SU-DHL-6 (cell line): ENCODE measurements around the gene ARHGAP5.

Source experiments
- H2AFZ ChIP-seq: fragments of 200-600 bp; sonication (generic); 2 replicates; pipeline ENCODE4 v1.6.1; 2014; ENCODE audit warnings: low read depth, mild to moderate bottlenecking, moderate library complexity, mixed read lengths, antibody characterized with exemption, low read length; ENCODE audit not compliant: severe bottlenecking
- H3F3A ChIP-seq: fragments of 200-600 bp; shearing (Covaris generic); 2 replicates; pipeline ENCODE4 v1.6.0; 2016; ENCODE audit warnings: antibody characterized with exemption, mild to moderate bottlenecking; ENCODE audit not compliant: insufficient read depth
- H3K27ac ChIP-seq: fragments of 200-600 bp; sonication (generic); 2 replicates; pipeline ENCODE4 v1.5.1; 2016; ENCODE audit warnings: low read depth, mild to moderate bottlenecking, low read length, moderate library complexity, mixed read lengths
- H3K27me3 ChIP-seq: fragments of 200-600 bp; sonication (generic), shearing (Covaris generic); 2 replicates; pipeline ENCODE4 v1.6.0; 2014; ENCODE audit warnings: mild to moderate bottlenecking, low read length
- H3K36me3 ChIP-seq: fragments of 200-600 bp; sonication (generic); 2 replicates; pipeline ENCODE4 v1.6.1; 2014; ENCODE audit warnings: mild to moderate bottlenecking, low read length, mixed read lengths
- H3K4me2 ChIP-seq: fragments of 300-600, 200-600 bp; shearing (Covaris generic), sonication (generic); 2 replicates; pipeline ENCODE4 v1.6.0; 2014; ENCODE audit warnings: low read length, low read depth, mild to moderate bottlenecking; ENCODE audit not compliant: poor library complexity, severe bottlenecking
- H3K4me3 ChIP-seq: fragments of 200-600 bp; sonication (generic); 2 replicates; pipeline ENCODE4 v1.5.1; 2014; ENCODE audit warnings: antibody characterized with exemption, low read length, mild to moderate bottlenecking, mixed read lengths; ENCODE audit not compliant: insufficient read depth, poor library complexity, severe bottlenecking
- H3K79me2 ChIP-seq: fragments of 200-600 bp; sonication (generic); 2 replicates; pipeline ENCODE4 v1.6.1; 2014; ENCODE audit warnings: mild to moderate bottlenecking, low read length, moderate library complexity; ENCODE audit not compliant: insufficient read depth
- H3K9ac ChIP-seq: fragments of 200-600 bp; sonication (generic); 2 replicates; pipeline ENCODE4 v1.7.0; 2014; ENCODE audit warnings: mild to moderate bottlenecking, low read length
- H3K9me2 ChIP-seq: fragments of 200-600 bp; sonication (generic); replicated peaks from 2 replicates; pipeline ENCODE4 v1.6.1; 2014; ENCODE audit warnings: low read length; ENCODE audit not compliant: insufficient read depth
- H3K9me3 ChIP-seq: fragments of 200-600 bp; sonication (generic); 2 replicates; pipeline ENCODE4 v1.6.1; 2014; ENCODE audit warnings: low read length, mixed read lengths; ENCODE audit not compliant: insufficient read depth
- H4K20me1 ChIP-seq: fragments of 200-600 bp; sonication (generic); 2 replicates; pipeline ENCODE4 v1.6.1; 2014; ENCODE audit warnings: low read depth, mild to moderate bottlenecking, antibody characterized with exemption, low read length, moderate library complexity, mixed read lengths
- EZH2phosphoT487 ChIP-seq: fragments of 200-600 bp; sonication (generic), shearing (Covaris generic); conservative IDR thresholded peaks from 2 replicates; pipeline ENCODE4 v1.6.1; 2018; ENCODE audit warnings: mild to moderate bottlenecking, antibody characterized with exemption, low read length, moderate library complexity, mixed read lengths
- TF ChIP-seq, protein P1 (sequence below): fragments of 200-600 bp; sonication (generic); IDR thresholded peaks from one replicate; pipeline ENCODE4 v1.5.1; 2017; ENCODE audit warnings: antibody characterized with exemption, mild to moderate bottlenecking, low read length, moderate library complexity; ENCODE audit not compliant: insufficient read depth, poor library complexity, severe bottlenecking

Gene ARHGAP5

DNA sequence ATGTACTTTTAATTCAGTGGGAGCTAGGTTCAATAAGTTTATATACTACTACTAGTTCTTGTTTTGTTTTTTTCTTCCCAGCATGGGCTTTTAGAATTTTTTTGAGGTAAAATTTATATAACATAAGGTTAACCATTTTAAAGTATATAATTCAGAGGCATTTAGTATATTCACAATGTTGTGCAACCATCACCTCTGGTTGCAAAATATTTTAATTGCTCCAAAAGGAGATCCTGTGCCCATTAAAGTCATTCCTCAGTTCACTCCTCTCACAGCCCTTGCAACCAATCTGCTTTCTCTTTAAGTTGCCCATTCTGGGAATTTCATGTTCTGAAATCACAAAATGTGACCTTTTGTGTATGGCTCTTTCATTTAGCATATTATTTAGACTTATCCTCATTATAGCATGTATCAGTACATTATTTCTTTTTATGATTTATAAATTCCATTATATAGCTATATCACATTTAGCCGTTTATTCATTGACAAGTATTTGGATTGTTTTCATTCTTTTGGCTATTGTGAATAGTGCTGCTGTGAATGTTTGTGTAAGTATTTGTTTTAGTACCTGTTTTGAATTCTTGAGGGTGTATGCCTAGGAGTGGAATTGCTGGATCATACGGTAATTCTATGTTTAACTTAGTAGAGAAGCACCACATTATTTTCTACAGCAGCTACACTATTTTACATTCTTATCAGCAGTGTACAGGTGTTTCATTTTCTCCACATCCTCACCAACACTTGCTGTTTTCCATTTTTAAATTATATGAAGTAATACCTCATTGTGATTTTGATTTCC, 59.1 kb downstream of the ARHGAP5 start:
- TF ChIP-seq EZH2phosphoT487 = no peak
- TF ChIP-seq, protein P1, sequence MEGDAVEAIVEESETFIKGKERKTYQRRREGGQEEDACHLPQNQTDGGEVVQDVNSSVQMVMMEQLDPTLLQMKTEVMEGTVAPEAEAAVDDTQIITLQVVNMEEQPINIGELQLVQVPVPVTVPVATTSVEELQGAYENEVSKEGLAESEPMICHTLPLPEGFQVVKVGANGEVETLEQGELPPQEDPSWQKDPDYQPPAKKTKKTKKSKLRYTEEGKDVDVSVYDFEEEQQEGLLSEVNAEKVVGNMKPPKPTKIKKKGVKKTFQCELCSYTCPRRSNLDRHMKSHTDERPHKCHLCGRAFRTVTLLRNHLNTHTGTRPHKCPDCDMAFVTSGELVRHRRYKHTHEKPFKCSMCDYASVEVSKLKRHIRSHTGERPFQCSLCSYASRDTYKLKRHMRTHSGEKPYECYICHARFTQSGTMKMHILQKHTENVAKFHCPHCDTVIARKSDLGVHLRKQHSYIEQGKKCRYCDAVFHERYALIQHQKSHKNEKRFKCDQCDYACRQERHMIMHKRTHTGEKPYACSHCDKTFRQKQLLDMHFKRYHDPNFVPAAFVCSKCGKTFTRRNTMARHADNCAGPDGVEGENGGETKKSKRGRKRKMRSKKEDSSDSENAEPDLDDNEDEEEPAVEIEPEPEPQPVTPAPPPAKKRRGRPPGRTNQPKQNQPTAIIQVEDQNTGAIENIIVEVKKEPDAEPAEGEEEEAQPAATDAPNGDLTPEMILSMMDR = no peak
- Histone ChIP-seq H3K9ac (no peak overlapping the region), H3K9me3 (no peaks in the 10 kb centered on the region), H3K4me2 (no peak overlapping the region), H3K9me2 (no peaks in the 10 kb centered on the region), H3K79me2 (no peaks in the 10 kb centered on the region), H3K27ac (no peak overlapping the region), H3K4me3 (no peak overlapping the region), H3F3A (no peaks in the 10 kb centered on the region), H2AFZ (no peak overlapping the region), H3K36me3 (no peaks in the 10 kb centered on the region), H3K27me3 (no peaks in the 10 kb centered on the region), H4K20me1 (no peaks in the 10 kb centered on the region)

DNA sequence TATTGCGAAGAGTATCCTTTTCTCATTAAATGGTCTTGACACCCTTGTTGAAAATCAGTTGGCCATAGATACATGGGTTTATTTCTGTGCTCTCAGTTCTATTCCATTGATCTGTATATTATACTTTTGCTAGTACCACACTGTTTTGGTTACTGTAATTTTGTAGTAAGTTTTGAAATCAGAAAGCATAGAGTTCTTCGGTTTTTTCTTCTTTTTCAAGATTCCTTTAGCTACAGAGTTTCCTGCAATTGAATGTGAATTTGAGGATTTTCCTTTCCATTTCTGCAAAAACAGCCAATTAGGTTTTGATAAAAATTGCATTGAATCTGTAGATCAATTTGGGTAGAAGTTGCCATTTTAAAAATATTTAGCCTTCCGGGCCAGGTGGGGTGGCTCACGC, 60.2 kb downstream of the ARHGAP5 start:
- no peaks in the 10 kb centered on the region for H3F3A ChIP-seq
- H3K79me2 ChIP-seq = no peaks in the 10 kb centered on the region
- no peak overlapping the region for H3K27ac ChIP-seq
- H3K9ac ChIP-seq = no peak overlapping the region
- H3K36me3 ChIP-seq = no peaks in the 10 kb centered on the region
- no peak overlapping the region for H2AFZ ChIP-seq
- no peaks in the 10 kb centered on the region for H3K9me3 ChIP-seq
- no peaks in the 10 kb centered on the region for H3K9me2 ChIP-seq
- H4K20me1 ChIP-seq = no peaks in the 10 kb centered on the region
- no peak overlapping the region for H3K4me2 ChIP-seq
- no peak overlapping the region for H3K4me3 ChIP-seq
- TF ChIP-seq, protein P1 = no peak
- no peak for TF ChIP-seq EZH2phosphoT487
- H3K27me3 ChIP-seq = no peaks in the 10 kb centered on the region

DNA sequence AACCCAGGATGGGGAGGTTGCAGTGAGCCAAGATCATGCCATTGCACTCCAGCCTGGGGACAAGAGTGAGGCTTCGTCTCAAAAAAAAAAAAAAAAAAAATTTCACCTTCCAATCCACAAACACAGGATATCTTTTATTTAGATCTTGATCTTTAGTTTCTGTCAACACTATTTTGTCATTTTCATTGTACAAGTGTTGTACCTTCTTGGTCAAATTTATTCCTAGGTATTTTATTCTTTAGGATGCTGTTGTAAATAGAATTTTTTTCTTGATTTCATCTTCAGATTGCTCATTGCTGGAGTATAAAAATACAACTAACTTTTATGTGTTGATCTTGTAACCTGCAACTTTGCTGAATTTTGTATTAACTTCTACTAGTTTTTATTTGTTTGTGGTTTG, 60.8 kb downstream of the ARHGAP5 start:
- Histone ChIP-seq H3K9me2 (no peaks in the 10 kb centered on the region), H3K9ac (no peak overlapping the region), H3K36me3 (no peaks in the 10 kb centered on the region), H3K4me2 (no peak overlapping the region), H3K27ac (no peak overlapping the region), H3F3A (no peaks in the 10 kb centered on the region), H4K20me1 (no peaks in the 10 kb centered on the region), H3K9me3 (no peaks in the 10 kb centered on the region), H3K4me3 (no peak overlapping the region), H2AFZ (no peak overlapping the region), H3K27me3 (no peaks in the 10 kb centered on the region), H3K79me2 (no peaks in the 10 kb centered on the region)
- TF ChIP-seq EZH2phosphoT487 = no peak
- TF ChIP-seq, protein P1 = no peak
